ENCODE results near the gene NGF. TPM values are rescaled to one million over a fixed set of nuclear protein-coding genes. Genes with fewer than 3 reads are reported as not detected.

NGF gene
- total and polyA plus RNA-seq, 3 donors from 2014 or later, result 0.63 to 3.3 (median 1.4) TPM

GRCh38 chr1:115356356-115356755 is 18.3 kb upstream of the NGF start:
- H3K4me1 ChIP-seq, result no peaks in the 10 kb centered on the region
- intact Hi-C loops (cut with DNase I; ENCODE audit: low total_unique reads), result no loop called here
- no peak for DNase-seq
- H3K27ac ChIP-seq, result no peak overlapping the region
- no peaks in the 10 kb centered on the region for H3K36me3 ChIP-seq (ENCODE audit: low read depth, missing control alignments)
- H3K27me3 ChIP-seq, result no peaks in the 10 kb centered on the region
- H3K4me3 ChIP-seq, result no peak overlapping the region
- no peaks in the 10 kb centered on the region for H3K9me3 ChIP-seq
- TF ChIP-seq CTCF (IDR thresholded peaks at IDR 0.05) (no peak), POLR2A (IDR thresholded peaks at IDR 0.05) (no peak)
- 77 to 81% methylated on average over 2 of the region's 2 CpGs for WGBS, 2 donors

- 70 to 76% methylated on average over 2 of the region's 2 CpGs for WGBS, 2 donors
- no peak for TF ChIP-seq CTCF (IDR thresholded peaks at IDR 0.05)
- no peak for TF ChIP-seq POLR2A (IDR thresholded peaks at IDR 0.05)
- Histone ChIP-seq H3K27ac (no peak overlapping the region), H3K27me3 (no peaks in the 10 kb centered on the region), H3K4me1 (no peaks in the 10 kb centered on the region), H3K36me3 (ENCODE audit: low read depth, missing control alignments) (no peaks in the 10 kb centered on the region), H3K4me3 (no peak overlapping the region), H3K9me3 (no peaks in the 10 kb centered on the region)
- no peak for DNase-seq
- intact Hi-C loops (cut with DNase I; ENCODE audit: low total_unique reads), result no loop called here
These were observed 17.0 kb upstream of the NGF start for GRCh38 chr1:115355069-115355468.

GRCh38 chr1:115351143-115351542 is 13.1 kb upstream of the NGF start:
- H3K27ac ChIP-seq, result no peak overlapping the region
- no peaks in the 10 kb centered on the region for H3K36me3 ChIP-seq (ENCODE audit: low read depth, missing control alignments)
- H3K4me3 ChIP-seq, result no peak overlapping the region
- TF ChIP-seq POLR2A (IDR thresholded peaks at IDR 0.05), result no peak
- no peak for TF ChIP-seq CTCF (IDR thresholded peaks at IDR 0.05)
- H3K9me3 ChIP-seq, result no peaks in the 10 kb centered on the region
- DNase-seq, result no peak
- intact Hi-C loops (cut with DNase I; ENCODE audit: low total_unique reads), result no loop called here
- no peaks in the 10 kb centered on the region for H3K27me3 ChIP-seq
- no peaks in the 10 kb centered on the region for H3K4me1 ChIP-seq
- 83 to 91% methylated on average over 5 of the region's 5 CpGs for WGBS, 2 donors

- H3K4me3 ChIP-seq, result no peak overlapping the region
- TF ChIP-seq POLR2A (IDR thresholded peaks at IDR 0.05), result no peak
- no peak for TF ChIP-seq CTCF (IDR thresholded peaks at IDR 0.05)
- H3K27ac ChIP-seq, result no peak overlapping the region
- no peaks in the 10 kb centered on the region for H3K36me3 ChIP-seq (ENCODE audit: low read depth, missing control alignments)
- H3K27me3 ChIP-seq, result no peaks in the 10 kb centered on the region
- no peaks in the 10 kb centered on the region for H3K4me1 ChIP-seq
- no peaks in the 10 kb centered on the region for H3K9me3 ChIP-seq
- intact Hi-C loops (cut with DNase I; ENCODE audit: low total_unique reads), result no loop called here
- 79 to 92% methylated on average over 4 of the region's 4 CpGs for WGBS, 2 donors
- no peak for DNase-seq
These were observed 10.6 kb upstream of the NGF start for GRCh38 chr1:115348636-115349035.

GRCh38 chr1:115347282-115347681 is 9.2 kb upstream of the NGF start:
- Histone ChIP-seq H3K27ac (no peak overlapping the region), H3K36me3 (ENCODE audit: low read depth, missing control alignments) (no peaks in the 10 kb centered on the region), H3K9me3 (no peaks in the 10 kb centered on the region), H3K27me3 (no peaks in the 10 kb centered on the region), H3K4me3 (no peak overlapping the region), H3K4me1 (no peaks in the 10 kb centered on the region)
- no peak for DNase-seq
- intact Hi-C loops (cut with DNase I; ENCODE audit: low total_unique reads), result no loop called here
- WGBS, 2 donors, result 80 to 100% methylated on average over 2 of the region's 2 CpGs
- TF ChIP-seq POLR2A (IDR thresholded peaks at IDR 0.05) (no peak), CTCF (IDR thresholded peaks at IDR 0.05) (no peak)

Measured in testis (tissue), 3 donors.